CD1c-positive myeloid dendritic cell (primary cell): ENCODE measurements around the gene BBS10.
"Not testable (repeated sequence)": the region's sequence is repeated elsewhere in the genome, so short reads cannot be mapped to it uniquely, and the experiment has no call there.

Experiments used
- DNase-seq: peaks from one replicate; pipeline ENCODE4 v3.0.0-alpha.2; 2016; ENCODE audit errors: extremely low spot score

BBS10 gene

GRCh38 chr12:76348079-76348901 is at the start of gene BBS10:
Gene BBS10, minus strand, starts transcription at chr12:76348415. Its CDS starts 57 bp downstream, at chr12:76348358.
- peak; percentile 95 for DNase-seq

GRCh38 chr12:76391461-76391860 is 43.2 kb upstream of the BBS10 start:
- DNase-seq: no peak

- DNase-seq: no peak
These were observed 39.4 kb upstream of the BBS10 start for GRCh38 chr12:76387614-76388013.

GRCh38 chr12:76384560-76384959 is 36.3 kb upstream of the BBS10 start:
- DNase-seq: no peak

- DNase-seq: no peak
These were observed 35.8 kb upstream of the BBS10 start for GRCh38 chr12:76383988-76384387.

- DNase-seq: no peak
These were observed 31.0 kb upstream of the BBS10 start for GRCh38 chr12:76379261-76379660.

- DNase-seq: not testable (repeated sequence)
These were observed 28.7 kb upstream of the BBS10 start for GRCh38 chr12:76376876-76377275.

- DNase-seq: no peak
These were observed 27.7 kb upstream of the BBS10 start for GRCh38 chr12:76375939-76376338.

GRCh38 chr12:76375470-76375869 is 27.3 kb upstream of the BBS10 start:
- no peak for DNase-seq

GRCh38 chr12:76374386-76375020 is 26.3 kb upstream of the BBS10 start:
- DNase-seq: no peak

GRCh38 chr12:76368230-76368629 is 20.0 kb upstream of the BBS10 start:
- DNase-seq: no peak

- no peak for DNase-seq
These were observed 17.9 kb upstream of the BBS10 start for GRCh38 chr12:76366163-76366562.

- DNase-seq: not testable (repeated sequence)
These were observed 15.9 kb upstream of the BBS10 start for GRCh38 chr12:76364131-76364530.

- DNase-seq: no peak
These were observed 12.1 kb upstream of the BBS10 start for GRCh38 chr12:76360316-76360715.

- no peak for DNase-seq
These were observed 7.9 kb upstream of the BBS10 start for GRCh38 chr12:76356071-76356470.

- peak; percentile 51 for DNase-seq
These were observed 1.3 kb downstream of the BBS10 start for GRCh38 chr12:76346798-76347420.

- no peak for DNase-seq
These were observed 2.0 kb downstream of the BBS10 start for GRCh38 chr12:76346236-76346635.

GRCh38 chr12:76345569-76345968 is 2.6 kb downstream of the BBS10 start:
- no peak for DNase-seq

GRCh38 chr12:76341436-76342030 is 6.7 kb downstream of the BBS10 start:
- DNase-seq: no peak

GRCh38 chr12:76340680-76341435 is 7.4 kb downstream of the BBS10 start:
- peak; percentile 34 for DNase-seq

GRCh38 chr12:76337583-76337982 is 10.6 kb downstream of the BBS10 start:
- no peak for DNase-seq

- no peak for DNase-seq
These were observed 15.6 kb downstream of the BBS10 start for GRCh38 chr12:76332606-76333005.
